Peyer's patch (tissue), 4 donors: ENCODE data around the gene AHRR. TPM values are rescaled to one million over a fixed set of nuclear protein-coding genes. Genes with fewer than 3 reads are reported as not detected.

Source experiments
- DNase-seq, 3 donors: peaks; one replicate each; pipeline ENCODE4 v3.0.0-alpha.2; 2017 to 2019
- H3K27ac ChIP-seq, 4 donors: fragments of 200-600 bp; sonication (generic); one replicate each; pipeline ENCODE4 v1.5.1; 2016 to 2019
- H3K27me3 ChIP-seq, 2 donors: fragments of 200-600 bp; sonication (generic); one replicate each; pipeline ENCODE4 v1.5.1; 2019
- H3K36me3 ChIP-seq, 3 donors: fragments of 200-600 bp; sonication (generic); one replicate each; pipeline ENCODE4 v1.5.1; 2016 to 2019
- H3K4me1 ChIP-seq, 4 donors: fragments of 200-600 bp; sonication (generic); one replicate each; pipeline ENCODE4 v1.5.1; 2016 to 2019
- H3K4me3 ChIP-seq, 4 donors: fragments of 200-600 bp; sonication (generic); 1 replicate in 3 of 4; 2 replicates in 1 of 4; pipeline ENCODE4 v1.5.1; 2016 to 2019; ENCODE audit warnings: mild to moderate bottlenecking in 1 of 4
- H3K9me3 ChIP-seq, 4 donors: fragments of 200-600 bp; sonication (generic); one replicate each; pipeline ENCODE4 v1.5.1; 2016 to 2019; ENCODE audit warnings: mild to moderate bottlenecking in 1 of 4
- POLR2A ChIP-seq, 2 donors: fragments of 450-650 bp; IDR thresholded peaks; one replicate each; pipeline ENCODE4 v1.5.1; 2017; ENCODE audit warnings: antibody characterized with exemption in 2 of 2, mild to moderate bottlenecking in 2 of 2, moderate library complexity in 2 of 2
- total RNA-seq, 4 donors: library from RNA; depleted of rRNA; stranded (reverse); fragments of >200 nt; gene quantifications; one replicate each; pipeline ENCODE4 v1.1.0, GENCODE V29; 2016
- TF ChIP-seq, protein P1 (sequence below), 6 experiments: fragments of 450-650 bp in 4 of 6; fragments of 200-600 bp in 2 of 6; sonication (generic) in 1 of 6; IDR thresholded peaks; one replicate each; pipeline ENCODE4 v1.5.1; 2017 to 2019; ENCODE audit warnings: antibody characterized with exemption in 6 of 6, mild to moderate bottlenecking in 3 of 6, moderate library complexity in 1 of 6

Gene AHRR
- total RNA-seq, 4 donors from 2014 or later: 1.6 to 28.1 (median 2.4) TPM

DNA sequence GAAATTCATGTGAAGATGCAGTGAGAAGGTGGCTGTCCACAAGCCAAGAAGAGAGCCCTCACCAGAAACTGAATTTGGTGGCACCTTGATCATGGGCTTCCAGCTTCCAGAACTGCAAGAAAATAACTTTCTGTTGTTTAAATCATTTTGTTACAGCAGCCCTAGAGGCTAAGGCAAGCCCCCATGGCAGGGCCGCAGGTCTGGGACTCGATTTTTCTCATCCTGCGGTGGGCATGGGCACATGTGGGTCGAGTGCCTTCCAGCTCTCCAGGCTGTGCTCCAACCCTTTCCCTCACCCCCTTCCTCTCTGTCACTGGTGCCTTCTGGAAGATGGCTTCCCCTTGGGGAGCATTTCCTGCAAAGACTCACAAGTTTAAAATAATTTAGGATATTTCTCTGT is 40.7 kb downstream of the AHRR start:
- H3K4me1 ChIP-seq: no peaks in the 10 kb centered on the region

DNA sequence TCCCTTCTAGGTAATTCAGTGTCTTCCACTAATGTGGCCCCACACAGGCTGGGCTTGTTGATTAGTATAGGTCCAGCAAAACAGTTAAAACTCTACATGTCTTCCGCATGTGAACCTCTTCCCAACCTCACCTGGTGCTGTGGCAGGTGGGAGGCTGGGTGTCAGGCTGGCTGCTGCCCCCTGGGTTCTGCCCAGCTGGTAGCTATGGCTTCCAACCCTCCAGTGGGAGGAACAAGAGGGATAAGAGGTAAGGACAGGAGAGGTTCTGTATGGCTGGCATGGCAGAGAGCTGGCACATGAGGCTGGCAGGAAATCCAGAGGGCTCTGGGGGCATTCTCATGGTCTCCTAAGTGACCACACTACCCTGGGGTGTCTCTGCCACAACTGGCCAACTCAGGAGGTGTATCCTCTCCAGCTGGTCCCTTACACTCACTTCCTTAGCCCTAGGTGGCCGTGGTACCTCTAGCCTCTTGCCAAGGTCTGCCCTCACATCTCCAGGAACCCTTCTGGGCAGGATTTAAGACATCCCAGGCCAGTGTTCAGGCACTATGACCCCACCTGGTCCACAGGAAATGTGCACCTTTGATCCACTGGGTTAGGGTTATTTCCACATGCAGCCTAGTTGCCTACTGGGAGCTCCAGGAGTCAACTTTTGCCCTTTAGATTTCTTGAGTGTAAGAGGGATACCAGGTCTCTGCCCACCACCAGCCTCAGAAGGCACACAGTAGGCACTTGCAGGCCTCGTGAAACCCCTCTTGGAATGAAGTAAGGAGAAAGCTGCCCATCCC is 41.7 kb downstream of the AHRR start:
- Histone ChIP-seq H3K27ac (no peak overlapping the region), H3K9me3 (no peaks in the 10 kb centered on the region), H3K4me1 (peaks cover 0 to 2% (median 0%) of the 10 kb centered on the region in 4 donors), H3K36me3 (no peaks in the 10 kb centered on the region), H3K4me3 (no peak overlapping the region), H3K27me3 (no peaks in the 10 kb centered on the region)
- no peak for DNase-seq
- TF ChIP-seq POLR2A (IDR thresholded peaks at IDR 0.05): no peak
- TF ChIP-seq, protein P1, sequence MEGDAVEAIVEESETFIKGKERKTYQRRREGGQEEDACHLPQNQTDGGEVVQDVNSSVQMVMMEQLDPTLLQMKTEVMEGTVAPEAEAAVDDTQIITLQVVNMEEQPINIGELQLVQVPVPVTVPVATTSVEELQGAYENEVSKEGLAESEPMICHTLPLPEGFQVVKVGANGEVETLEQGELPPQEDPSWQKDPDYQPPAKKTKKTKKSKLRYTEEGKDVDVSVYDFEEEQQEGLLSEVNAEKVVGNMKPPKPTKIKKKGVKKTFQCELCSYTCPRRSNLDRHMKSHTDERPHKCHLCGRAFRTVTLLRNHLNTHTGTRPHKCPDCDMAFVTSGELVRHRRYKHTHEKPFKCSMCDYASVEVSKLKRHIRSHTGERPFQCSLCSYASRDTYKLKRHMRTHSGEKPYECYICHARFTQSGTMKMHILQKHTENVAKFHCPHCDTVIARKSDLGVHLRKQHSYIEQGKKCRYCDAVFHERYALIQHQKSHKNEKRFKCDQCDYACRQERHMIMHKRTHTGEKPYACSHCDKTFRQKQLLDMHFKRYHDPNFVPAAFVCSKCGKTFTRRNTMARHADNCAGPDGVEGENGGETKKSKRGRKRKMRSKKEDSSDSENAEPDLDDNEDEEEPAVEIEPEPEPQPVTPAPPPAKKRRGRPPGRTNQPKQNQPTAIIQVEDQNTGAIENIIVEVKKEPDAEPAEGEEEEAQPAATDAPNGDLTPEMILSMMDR (IDR thresholded peaks at IDR 0.05): no peak

More for the DNA sequence above, 40.7 kb downstream of the AHRR start:
- Histone ChIP-seq H3K4me3 (no peak overlapping the region), H3K36me3 (no peaks in the 10 kb centered on the region), H3K9me3 (no peaks in the 10 kb centered on the region), H3K27me3 (no peaks in the 10 kb centered on the region), H3K27ac (no peak overlapping the region)
- no peak for DNase-seq
- TF ChIP-seq POLR2A (IDR thresholded peaks at IDR 0.05): no peak
- TF ChIP-seq, protein P1 (IDR thresholded peaks at IDR 0.05): no peak

DNA sequence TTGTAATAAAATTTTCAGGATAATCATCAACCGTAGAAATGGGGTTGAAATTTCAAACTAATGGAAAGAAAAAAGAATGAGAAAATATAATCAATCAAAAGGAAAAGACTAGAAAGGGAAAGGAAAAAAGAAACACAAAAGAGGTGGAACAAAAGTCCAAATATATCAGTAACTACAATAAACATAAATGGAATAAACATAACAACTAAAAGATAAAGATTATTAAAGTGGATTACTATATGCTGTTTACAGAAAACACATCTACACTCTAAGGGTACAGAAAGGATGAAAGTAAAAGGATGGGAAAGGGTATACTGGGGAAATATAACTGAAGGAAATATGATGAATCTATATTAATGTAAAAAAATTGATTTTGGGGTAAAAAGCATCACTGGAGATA is 43.0 kb downstream of the AHRR start:
- Histone ChIP-seq H3K27ac (no peak overlapping the region), H3K36me3 (no peaks in the 10 kb centered on the region), H3K27me3 (no peaks in the 10 kb centered on the region), H3K9me3 (no peaks in the 10 kb centered on the region), H3K4me3 (no peak overlapping the region), H3K4me1 (peaks cover 0 to 15% (median 11%) of the 10 kb centered on the region in 4 donors)
- no peak for DNase-seq
- no peak for TF ChIP-seq POLR2A (IDR thresholded peaks at IDR 0.05)
- TF ChIP-seq, protein P1 (IDR thresholded peaks at IDR 0.05): no peak

DNA sequence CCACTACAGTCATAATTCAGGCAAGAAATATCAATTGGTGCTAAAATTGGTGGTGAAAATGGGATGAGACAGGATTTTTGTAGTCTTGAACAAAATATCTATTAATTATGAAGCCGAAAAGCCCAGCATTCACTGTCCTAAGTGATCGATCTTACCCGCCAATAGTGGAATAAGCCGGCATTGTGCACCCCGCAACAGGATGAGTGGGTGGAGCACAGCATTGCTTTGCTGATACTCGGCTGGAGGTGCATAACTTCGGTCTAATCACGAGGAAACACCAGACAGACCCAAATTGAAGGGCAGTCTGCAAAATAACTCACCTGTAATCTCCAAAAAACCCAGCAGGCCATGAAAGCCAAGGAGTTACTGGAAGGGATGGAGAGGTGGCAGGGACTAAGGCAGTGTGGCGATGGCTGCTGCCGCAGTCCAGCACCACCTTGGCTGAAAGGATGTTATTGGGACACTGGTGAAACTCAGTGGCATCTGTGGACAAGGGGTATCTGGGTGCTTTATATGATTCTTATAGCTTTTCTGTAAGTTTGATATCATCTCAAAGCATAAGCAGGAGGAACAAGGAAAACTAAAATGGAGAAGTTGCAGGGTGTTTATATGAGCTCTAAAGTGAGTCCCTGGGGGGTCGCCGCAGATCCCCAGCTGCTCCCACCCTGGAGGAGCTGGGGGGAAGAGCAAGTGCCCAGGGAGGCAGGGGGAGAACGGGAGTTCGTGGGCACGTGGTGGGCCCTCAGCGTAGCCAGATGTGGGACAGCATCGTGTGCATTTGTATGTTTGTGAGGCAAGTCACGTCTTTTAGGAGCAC is 45.2 kb downstream of the AHRR start:
- TF ChIP-seq POLR2A (IDR thresholded peaks at IDR 0.05): no peak
- TF ChIP-seq, protein P1 (IDR thresholded peaks at IDR 0.05): no peak
- Histone ChIP-seq H3K36me3 (no peaks in the 10 kb centered on the region), H3K27me3 (no peaks in the 10 kb centered on the region), H3K9me3 (no peaks in the 10 kb centered on the region), H3K4me3 (no peak overlapping the region), H3K27ac (no peak overlapping the region), H3K4me1 (peaks cover 0 to 17% (median 13%) of the 10 kb centered on the region in 4 donors)
- DNase-seq: peak in 1 of 3 donors; percentile 23

DNA sequence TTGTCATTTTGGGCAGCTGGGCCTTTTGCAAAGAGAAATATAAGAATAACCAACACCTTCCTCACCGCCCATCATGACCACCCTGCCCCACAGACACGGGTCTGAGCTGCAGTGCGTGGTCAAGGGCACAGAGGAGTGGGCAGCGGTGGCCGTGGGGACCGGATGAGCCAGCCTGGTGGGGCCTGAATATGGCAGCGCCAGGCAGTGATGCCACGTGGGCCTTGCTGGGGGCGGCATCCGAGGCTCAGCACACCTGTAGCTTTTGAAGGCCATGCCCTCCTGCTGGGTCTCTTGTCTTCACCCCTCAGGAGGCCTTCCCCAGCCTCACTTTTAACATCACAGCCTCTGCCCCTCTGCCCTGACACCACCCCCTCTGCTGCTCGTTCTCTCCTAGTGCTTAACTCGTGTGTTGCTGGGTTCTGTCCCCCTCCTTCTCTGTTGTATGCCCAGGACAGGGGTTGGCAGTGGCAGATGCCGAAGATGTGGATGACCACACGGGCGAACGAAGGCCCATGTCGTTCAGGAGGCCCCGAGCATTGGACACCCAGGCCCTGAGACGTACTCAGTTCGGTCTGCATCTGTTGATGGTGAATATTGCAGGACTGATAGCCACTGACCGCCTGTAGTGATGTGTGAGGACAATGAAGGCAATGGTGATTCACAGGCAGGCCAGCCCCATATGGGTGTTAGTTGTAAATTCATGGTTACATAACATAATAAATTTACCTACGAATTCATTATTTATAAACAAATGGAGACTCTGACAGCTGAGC is 46.0 kb downstream of the AHRR start:
- DNase-seq: peak in 2 of 3 donors; percentile 9 to 23
- H3K27ac ChIP-seq: no peak overlapping the region
- peaks cover 0 to 25% (median 13%) of the 10 kb centered on the region in 4 donors for H3K4me1 ChIP-seq
- no peaks in the 10 kb centered on the region for H3K36me3 ChIP-seq
- no peaks in the 10 kb centered on the region for H3K9me3 ChIP-seq
- TF ChIP-seq, protein P1 (IDR thresholded peaks at IDR 0.05): no peak
- no peaks in the 10 kb centered on the region for H3K27me3 ChIP-seq
- no peak overlapping the region for H3K4me3 ChIP-seq
